GM21619 (cell line): ENCODE measurements around the gene SPATA32.
A peak's percentile ranks its signal among the peaks of the same experiment; 100 is the strongest.
"Not testable (repeated sequence)": the region's sequence is repeated elsewhere in the genome, so short reads cannot be mapped to it uniquely, and the experiment has no call there.

ENCODE experiments used
- ATAC-seq: cut with Tn5 transposase; IDR thresholded peaks from one replicate; pipeline ENCODE4 v1.9.1; 2021; ENCODE audit not compliant: unreplicated experiment

Gene SPATA32

GRCh38 chr17:45261577-45262515, at the start of gene SPATA32:
SPATA32 (minus strand) TSS chr17:45262094; CDS start chr17:45262016, 78 bp downstream.
- peak; percentile 53 for ATAC-seq

- no peak for ATAC-seq
Observed at GRCh38 chr17:45311401-45311759, 49.5 kb upstream of the SPATA32 start.

GRCh38 chr17:45310380-45311324, 48.8 kb upstream of the SPATA32 start:
- no peak for ATAC-seq

- no peak for ATAC-seq
Observed at GRCh38 chr17:45309400-45309799, 47.5 kb upstream of the SPATA32 start.

GRCh38 chr17:45308840-45309239, 46.9 kb upstream of the SPATA32 start:
- no peak for ATAC-seq

- ATAC-seq, result no peak
Observed at GRCh38 chr17:45308016-45308365, 46.1 kb upstream of the SPATA32 start.

GRCh38 chr17:45307290-45308015, 45.6 kb upstream of the SPATA32 start:
- ATAC-seq, result no peak

GRCh38 chr17:45306623-45307022, 44.7 kb upstream of the SPATA32 start:
- ATAC-seq, result no peak

- no peak for ATAC-seq
Observed at GRCh38 chr17:45306094-45306493, 44.2 kb upstream of the SPATA32 start.

- no peak for ATAC-seq
Observed at GRCh38 chr17:45305530-45306087, 43.7 kb upstream of the SPATA32 start.

- ATAC-seq, result peak; percentile 56
Observed at GRCh38 chr17:45302649-45303173, 40.8 kb upstream of the SPATA32 start.

- ATAC-seq, result not testable (repeated sequence)
Observed at GRCh38 chr17:45302220-45302619, 40.3 kb upstream of the SPATA32 start.

- ATAC-seq, result no peak
Observed at GRCh38 chr17:45301674-45302073, 39.8 kb upstream of the SPATA32 start.

GRCh38 chr17:45300060-45300751, 38.3 kb upstream of the SPATA32 start:
- no peak for ATAC-seq

GRCh38 chr17:45299361-45299760, 37.5 kb upstream of the SPATA32 start:
- ATAC-seq, result no peak

GRCh38 chr17:45298546-45299285, 36.8 kb upstream of the SPATA32 start:
- no peak for ATAC-seq

- no peak for ATAC-seq
Observed at GRCh38 chr17:45296833-45297124, 34.9 kb upstream of the SPATA32 start.

- no peak for ATAC-seq
Observed at GRCh38 chr17:45296003-45296832, 34.3 kb upstream of the SPATA32 start.

- no peak for ATAC-seq
Observed at GRCh38 chr17:45294506-45294905, 32.6 kb upstream of the SPATA32 start.
